Endothelial cell of hepatic sinusoid (primary cell): ENCODE results near the gene HAGH.

ENCODE experiments used
- in situ Hi-C: cut with HindIII; loops from 2 replicates; pipeline ENCODE4 v1.10.0; 2017; ENCODE audit warnings: low sequenced_read_pairs

Gene HAGH

DNA sequence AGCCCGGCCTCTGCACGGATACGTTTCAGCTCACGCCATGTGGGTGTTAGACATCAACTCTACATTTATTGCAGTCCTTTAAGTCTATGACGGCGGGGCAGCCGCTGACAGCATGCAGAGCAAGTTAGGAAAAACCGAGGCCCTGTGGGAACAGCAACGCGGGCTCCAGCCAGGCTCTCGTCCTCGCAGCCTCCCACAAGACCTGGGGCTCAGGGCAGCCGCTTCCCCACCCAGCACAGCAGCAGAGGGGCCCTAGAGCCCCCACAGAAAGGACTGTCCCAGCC lies 50.0 kb downstream of the HAGH start:
- in situ Hi-C loops = no loop called here

DNA sequence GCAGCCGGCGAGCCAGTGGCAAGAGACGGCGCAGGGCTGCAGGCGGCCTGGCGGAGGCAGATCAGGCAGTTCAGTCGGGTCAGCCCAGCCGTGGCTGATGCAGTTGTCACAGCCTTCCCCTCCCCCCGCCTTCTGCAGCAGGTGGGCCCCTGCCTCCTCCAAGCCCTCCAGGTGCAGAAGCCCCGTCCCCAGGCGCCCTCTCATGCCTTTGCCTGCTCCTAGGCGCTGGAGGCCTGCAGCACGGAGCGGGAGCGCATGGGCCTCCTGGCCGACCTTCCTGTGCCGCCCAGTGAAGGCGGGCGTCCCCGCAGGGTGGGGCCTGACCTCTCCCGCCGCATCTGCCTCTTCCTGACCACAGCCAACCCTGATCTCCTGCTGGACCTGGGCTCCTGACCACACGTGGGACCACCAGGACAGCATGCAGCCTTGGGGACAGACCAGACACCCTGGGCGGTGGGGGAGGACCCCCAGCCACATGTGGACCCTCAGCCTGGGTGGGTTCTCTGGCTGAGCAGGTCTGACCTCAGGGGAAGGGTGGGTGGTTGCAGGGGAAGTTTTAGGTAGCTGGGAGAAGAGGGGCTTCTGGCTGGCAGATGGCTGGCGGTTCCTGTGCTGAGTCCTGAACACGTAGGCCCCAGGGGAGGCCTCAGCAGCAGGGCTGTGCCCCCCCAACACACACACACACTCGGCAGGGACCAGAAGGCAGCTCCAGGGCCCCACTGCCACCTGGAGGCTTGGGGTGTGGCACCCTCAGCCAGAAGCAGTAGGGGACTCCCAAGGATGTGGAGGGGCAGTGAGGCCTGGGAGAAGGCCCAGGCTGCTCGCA lies 50.6 kb downstream of the HAGH start:
- in situ Hi-C loops = no loop called here

DNA sequence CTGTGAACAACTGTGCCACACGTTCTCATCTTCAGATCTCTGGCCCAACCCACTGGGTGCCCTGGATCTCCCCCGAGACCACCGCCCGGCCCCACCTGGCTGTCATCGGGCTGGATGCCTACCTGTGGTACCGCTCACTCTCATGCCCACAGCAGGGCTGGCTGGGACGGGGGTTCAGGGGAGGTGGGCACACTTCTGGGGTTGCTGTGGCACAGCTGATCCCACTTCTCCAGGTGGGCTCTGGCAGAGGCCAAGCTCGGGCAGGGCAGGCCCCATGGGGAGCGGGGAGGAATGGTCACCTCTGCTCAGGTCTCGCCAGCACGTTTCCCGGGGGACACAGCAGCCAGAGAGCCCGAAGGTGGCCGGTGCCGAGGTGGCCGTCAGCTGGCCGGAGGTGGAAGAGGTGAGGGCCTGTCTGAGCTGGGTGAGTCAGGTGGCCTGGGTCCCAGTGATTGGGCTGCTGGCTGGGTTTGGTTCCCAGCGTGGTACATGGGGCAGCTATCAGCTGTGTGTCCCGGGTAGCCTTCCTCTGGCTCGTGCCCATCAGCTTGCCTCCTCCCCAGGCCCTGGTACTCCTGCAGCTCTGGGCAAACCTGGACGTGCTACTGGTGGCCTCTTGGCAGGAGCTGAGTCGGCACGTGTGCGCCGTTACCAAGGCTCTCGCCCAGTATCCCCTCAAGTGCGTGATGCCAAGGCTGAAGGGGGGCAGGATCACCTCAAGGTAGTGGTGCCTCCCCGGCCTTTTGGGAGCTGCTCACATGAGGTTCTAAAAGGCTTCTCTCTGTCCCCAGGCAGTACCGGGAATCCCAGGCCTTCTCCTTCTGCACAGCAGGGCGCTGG lies 51.4 kb downstream of the HAGH start:
- in situ Hi-C loops = no loop called here

DNA sequence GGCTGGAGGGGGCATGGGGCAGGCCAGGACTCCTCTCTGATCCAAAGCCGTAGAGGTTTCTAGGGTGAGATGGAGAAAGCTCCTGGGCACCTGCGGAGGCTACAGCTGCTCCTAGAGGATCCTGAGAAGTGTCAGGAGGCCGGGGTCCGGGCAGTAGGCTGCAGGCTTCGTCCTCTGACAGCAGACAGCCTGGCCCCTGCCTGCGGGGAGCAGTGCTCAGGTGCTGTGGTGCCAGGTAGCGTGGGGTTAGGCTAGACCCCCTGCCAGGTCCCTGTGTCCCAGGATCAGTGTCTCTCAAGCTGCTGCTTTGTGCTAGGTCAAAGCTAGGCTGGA lies 52.2 kb downstream of the HAGH start:
- in situ Hi-C loops = no loop called here

DNA sequence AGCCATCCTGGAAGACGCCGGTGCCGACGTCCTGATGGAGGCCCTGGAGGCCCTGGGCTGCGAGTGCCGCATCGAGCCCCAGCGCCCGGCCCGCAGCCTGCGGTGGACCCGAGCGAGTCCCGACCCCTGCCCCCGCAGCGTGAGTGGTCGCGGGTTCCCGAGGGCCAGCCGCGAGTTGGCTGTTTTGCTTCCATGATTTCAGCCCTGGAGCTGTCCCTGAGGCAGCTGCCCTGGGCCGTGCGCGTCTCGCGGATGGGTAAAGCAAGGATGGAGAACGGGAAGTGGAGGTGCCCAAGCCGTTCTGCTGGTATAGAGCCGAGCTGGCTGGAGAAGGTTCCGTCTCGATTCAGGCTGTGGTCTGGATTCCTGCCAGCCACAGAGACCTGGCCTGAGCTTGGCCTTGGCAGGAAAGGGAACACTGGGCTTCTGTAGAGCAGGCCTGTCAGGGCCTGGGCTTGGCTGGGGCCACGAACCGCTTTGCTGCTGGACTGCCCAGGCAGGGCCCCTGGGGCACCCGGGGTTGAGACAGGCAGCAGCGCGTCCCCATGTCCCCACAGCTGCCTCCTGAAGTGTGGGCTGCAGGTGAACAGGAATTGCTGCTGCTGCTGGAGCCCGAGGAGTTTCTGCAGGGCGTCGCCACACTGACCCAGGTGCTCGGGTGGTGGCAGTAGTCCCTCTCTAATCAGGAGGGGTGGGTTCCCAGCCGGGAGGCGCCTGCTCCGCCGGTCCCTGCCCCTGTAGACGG lies 52.8 kb downstream of the HAGH start:
- in situ Hi-C loops = no loop called here

DNA sequence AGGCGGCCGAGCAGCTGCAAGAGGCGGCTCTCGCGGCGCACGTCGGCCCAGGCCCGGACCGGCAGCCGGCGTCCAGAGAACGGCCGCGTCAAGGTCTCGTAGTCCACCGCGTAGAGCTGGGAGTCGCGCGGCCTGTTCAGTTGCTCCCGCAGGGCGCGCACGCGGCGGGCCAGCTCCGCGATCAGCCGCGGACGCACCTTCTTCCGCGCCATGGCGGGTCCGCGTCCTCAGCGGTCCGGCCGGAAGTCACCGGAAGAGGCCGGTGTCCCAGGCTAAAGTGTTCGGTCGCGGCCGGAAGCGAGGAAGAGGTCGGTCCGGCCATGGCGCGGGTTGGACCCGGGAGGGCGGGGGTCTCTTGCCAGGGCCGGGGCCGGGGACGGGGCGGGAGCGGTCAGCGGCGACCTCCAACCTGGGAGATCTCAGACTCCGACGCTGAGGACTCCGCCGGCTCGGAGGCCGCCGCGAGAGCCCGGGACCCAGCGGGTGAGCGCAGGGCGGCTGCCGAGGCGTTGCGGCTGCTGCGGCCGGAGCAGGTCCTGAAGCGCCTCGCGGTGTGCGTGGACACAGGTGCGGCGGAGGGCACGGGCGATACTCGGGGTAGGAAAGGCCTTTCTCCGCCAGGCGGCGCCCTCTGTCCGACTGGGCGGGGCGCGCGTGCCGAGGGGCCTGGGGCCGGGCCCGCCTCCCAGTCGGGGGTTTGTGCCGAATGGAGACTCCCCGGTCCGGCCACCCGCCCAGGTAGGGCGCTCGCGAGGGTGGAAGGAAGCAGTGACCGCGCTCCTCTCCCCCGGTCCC lies 53.5 kb downstream of the HAGH start, which contains the start of gene MRPS34:
Gene MRPS34 (minus strand): TSS at position 227 of the 795 bp plus-strand sequence. CDS start 15 bp downstream, at position 212.
- in situ Hi-C loops = no loop called here

DNA sequence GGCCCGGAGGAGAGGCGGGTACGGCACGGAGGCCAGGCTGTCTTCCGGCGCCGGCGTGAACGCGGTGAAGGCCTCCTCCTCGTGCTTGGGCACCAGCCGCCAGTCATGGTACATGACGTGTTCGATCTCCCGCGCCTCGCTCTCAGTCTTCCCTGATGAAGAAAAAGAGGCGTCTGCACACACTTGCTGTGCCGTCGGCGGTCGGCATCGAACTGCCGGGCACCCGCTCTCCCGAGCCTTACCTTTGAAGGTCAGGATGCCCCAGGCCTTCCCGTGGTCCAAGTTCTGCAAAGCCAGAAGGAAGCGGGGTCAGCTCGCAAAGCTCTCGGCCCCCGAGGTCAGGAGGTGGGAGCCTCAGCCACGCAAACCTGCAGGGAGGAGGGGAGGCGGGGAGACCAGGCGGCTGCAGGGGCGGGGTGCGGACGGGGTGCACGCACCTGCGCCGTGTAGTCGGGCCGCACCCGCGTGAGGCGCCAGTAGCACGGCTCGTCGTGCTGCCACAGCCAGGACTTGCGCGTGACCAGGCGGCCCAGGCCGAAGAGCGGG lies 54.2 kb downstream of the HAGH start, which contains the start of gene EME2:
Gene EME2 (plus strand): TSS at position 449 of the 546 bp plus-strand sequence. CDS start 418 bp downstream, outside the sequence.
- in situ Hi-C loops = no loop called here

DNA sequence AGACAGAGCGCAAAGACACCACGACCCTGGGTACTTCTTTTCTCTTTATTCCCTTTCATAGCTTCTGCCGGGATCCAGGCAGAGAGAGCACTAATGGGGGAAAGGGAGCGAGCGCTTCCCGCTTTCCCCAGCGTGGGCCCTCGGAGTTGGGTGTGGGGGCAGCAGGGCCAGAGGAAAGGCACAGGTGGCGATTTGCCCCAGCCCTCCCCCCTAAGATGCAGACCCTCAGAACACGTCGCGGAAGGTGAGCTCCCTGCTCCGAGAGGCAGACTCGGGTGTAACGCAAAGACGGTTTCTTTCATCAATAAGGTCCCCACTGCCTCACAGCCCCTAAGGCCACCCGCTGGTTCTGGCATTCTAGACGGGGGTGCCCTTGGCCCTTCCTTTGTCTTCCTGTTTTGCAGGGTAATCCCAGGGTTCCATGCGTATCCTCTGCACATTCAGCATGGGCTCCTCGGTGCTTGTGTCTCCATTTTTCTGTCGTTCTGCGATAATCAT lies 54.7 kb downstream of the HAGH start:
- in situ Hi-C loops = no loop called here

DNA sequence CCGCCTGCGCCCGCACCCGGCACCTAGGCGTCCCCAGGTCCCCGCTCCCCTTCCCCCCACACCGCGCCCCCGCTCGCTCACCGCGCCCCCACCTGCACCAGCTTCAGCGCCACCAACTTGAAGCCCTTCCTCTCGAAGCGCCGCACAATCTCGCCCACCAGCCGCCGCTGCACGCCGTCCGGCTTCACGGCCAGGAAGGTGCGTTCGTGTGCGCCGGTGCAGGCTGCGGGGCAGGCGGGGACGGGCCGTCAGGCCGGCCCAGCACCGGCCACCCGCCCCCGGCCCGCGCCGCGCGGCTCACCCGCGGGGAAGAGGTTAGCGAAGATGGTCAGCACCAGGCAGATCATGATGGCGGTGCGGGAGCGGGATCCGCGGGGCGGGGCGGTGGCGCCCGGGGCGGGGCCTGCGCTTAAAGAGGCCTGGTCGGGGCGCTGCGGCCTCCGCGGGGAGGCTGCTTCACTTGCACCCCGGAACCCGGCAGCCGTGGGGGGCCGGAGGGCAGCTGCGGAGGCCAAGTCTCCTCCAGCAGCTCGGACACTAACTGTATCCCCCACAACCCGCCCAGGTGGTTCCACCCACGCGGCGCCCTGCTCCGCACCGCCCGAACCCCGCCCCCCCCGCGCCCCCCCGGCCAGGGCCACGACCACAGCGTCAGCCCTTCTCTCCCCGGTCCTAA lies 55.3 kb downstream of the HAGH start, which contains the start of gene NME3:
Gene NME3 (minus strand): TSS at position 356 of the 676 bp plus-strand sequence. CDS start 9 bp downstream, at position 347.
- in situ Hi-C loops = no loop called here

DNA sequence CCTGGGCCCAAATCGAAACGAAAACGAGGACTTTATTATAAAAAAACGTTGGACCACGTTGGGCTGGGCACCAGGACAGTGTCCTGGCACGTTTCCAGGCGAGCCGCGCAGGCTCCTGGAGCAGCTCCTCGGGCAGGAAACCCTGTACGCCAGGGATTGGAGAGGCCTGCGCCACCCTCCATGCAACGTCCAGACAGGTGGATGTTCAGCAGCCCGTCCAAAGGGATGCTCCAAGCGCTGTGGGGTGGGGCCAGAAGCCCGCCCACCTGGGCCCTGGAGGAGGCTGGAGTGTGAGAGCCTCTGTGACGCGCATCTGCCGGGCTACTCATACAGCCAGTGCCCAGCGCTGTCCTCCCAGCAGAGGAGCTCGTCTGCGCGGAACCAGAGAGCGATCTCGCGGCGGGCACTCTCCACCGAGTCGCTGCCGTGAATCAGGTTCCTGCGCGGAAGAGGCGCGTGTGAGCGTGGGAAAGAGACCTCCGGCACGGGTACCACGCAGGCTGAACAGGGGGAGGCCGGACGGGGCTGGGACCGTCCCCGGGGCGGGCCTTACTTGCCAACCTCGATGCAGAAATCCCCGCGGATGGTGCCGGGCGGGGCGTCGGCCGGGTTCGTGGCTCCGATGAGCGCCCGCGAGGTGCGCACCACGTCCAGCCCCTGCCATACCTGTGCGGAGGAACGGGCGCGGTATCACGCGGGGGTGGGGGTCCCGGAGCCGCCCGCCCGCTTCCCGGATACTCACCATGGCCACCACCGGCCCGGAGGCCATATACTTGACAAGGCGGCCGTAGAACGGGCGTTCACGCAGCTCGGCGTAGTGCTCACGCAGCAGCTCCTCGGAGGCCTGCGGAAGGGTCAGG lies 56.1 kb downstream of the HAGH start:
- in situ Hi-C loops = no loop called here

DNA sequence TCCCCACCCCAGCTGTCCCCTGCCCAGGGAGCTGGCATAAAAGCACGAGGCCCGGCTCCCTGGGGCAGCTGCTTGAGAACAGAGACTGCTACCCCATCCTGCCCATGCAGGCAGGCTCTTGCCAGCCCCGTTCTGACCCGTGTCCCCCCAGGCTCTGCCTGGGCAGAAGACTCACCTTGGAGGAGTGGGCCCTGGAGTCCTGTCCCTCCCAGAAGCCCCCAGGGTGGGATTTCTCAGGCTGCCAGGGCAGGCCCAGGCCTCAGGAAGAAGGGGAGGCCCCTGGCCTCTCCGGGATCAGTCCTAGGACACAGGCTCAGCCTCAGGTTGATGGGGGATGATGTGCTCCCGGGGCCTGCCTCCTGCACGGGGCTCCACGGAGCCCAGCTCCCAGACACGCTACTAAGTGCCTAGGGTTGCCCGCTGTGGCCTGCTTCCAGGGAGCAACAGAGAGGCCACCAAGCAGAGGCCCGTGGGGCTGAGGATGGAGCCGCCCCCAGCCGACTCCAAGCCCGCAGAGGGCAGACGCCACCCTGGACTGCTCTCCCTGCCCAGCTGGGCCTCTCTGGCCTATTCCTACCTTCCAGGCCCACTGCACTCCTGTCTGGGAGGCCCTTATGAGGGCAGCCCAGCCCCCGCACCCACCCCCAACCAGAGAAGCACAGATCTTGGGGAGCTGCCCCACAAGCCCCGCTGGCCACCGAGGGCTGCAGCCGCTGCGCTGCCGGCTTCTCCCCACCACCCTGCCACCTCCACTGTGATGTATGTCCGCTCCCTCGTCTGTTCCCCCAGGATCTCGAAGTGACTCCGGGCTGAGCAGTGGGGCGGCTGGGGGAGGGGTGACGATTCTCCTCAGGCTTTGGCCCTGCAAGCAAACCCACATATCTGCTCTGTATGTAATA lies 57.0 kb downstream of the HAGH start:
- in situ Hi-C loops = loop anchor here (10.0 kb wide), 1 partner anchor 65 kb away; the partner anchor contains the start of gene MAPK8IP3

DNA sequence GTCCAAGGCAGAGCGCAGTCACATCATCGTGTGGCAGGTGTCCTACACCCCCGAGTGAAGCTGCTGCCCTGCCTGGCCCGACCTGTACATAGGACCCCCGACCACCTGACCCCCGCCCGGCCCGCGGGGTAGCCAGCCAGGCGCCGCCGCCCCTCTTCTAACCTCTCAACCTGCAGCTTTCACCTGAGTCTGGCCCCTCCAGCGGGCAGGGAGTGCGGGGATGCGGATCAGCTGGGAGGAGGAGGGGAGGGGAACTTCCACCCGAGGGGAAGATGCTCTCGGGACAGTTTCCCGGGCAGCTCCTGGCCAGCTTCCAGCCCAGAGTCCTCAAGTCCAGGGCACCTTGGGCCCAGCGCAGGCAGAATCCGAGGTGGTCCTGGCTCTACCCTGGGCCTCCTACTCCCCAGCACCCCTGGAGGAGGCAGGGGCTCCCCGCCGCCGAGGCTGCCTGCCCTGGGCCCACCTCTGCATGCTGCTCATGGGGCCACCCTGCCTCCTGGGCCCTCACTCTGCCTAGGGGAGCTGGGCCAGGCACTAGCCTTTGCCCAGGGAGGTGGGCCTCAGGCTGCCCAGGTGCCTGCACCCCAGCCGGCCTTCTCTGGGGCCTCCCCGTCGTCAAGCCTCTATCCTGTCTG lies 57.7 kb downstream of the HAGH start:
- in situ Hi-C loops = loop anchor here (10.0 kb wide), 1 partner anchor 64 kb away; the partner anchor contains the start of gene MAPK8IP3

DNA sequence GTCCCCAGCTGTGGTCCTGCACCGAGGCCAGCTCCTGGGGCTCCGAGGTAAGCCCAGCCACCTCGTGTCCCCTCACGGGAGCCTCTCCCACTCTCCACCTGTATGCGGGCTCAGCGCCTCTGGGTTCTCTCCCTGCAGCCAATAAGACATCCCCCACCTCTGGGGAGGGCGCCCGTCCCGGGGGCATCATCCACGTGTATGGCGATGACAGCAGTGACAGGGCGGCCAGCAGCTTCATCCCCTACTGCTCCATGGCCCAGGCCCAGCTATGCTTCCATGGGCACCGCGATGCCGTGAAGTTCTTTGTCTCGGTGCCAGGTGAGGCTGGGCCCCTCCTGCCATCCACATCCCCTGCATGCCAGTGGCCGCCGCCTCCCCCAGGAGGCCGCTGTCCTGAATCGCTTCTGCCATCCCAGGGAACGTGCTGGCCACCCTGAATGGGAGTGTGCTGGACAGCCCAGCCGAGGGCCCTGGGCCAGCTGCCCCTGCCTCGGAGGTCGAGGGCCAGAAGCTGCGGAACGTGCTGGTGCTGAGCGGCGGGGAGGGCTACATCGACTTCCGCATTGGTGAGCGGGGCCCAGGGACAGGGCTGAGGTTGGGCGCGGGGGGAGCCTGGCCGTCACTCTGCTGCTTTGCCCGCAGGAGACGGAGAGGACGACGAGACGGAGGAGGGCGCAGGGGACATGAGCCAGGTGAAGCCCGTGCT lies 58.4 kb downstream of the HAGH start:
- in situ Hi-C loops = loop anchor here (10.0 kb wide), 1 partner anchor 63 kb away; the partner anchor contains the start of gene MAPK8IP3

DNA sequence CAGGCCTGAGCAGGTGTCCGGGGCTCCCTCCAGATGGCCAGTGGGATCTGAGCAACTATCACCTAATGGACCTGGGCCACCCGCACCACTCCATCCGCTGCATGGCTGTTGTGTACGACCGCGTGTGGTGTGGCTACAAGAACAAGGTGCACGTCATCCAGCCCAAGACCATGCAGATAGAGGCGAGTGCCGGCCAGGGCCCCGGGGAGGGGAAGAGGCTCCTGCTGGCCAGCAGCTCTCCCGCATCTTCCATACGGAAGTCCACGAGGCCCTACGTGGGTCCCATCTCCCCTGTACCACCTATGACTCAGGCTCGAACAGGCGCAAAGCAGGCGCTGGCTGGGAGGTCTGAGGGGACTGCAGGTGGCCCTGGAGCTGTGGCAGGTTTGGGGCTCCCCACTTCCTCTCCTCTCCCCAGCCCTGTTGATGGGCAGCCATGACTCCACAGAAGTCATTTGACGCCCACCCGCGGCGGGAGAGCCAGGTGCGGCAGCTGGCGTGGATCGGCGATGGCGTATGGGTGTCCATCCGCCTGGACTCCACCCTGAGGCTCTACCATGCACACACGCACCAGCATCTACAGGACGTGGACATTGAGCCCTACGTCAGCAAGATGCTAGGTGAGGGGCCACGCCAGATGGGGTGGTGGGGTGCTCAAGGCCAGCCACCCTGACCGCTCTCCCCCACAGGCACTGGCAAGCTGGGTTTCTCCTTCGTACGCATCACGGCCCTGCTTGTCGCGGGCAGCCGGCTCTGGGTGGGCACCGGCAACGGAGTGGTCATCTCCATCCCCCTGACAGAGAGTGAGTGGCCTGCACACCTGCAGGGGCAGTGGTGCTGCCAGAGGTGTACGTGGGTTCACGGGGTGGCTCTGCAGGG lies 59.3 kb downstream of the HAGH start:
- in situ Hi-C loops = loop anchor here (10.0 kb wide), 1 partner anchor 63 kb away; the partner anchor contains the start of gene MAPK8IP3

DNA sequence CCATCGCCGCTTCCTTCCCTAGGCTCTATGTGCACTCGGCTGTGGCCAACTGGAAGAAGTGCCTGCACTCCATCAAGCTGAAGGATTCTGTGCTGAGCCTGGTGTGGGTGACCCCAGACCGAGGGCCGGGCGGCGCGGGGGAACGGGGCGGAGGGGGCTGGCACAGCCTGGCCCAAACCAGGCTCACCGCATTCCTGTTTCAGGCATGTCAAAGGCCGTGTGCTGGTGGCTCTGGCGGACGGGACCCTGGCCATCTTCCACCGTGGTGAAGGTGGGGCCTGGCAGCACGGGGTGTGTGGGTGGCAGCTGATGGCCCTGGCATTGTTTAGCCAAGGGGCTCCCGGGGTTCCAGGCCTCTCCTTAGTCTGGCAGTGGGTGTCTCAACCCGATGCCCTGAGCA lies 59.9 kb downstream of the HAGH start:
- in situ Hi-C loops = loop anchor here (10.0 kb wide), 1 partner anchor 62 kb away; the partner anchor contains the start of gene MAPK8IP3
